HEK293 (cell line): ENCODE measurements around the gene GDAP1L1.

Experiments used
- CTCF ChIA-PET: fragments of 350-600 bp; formaldehyde crosslinking; extraction: SDS; loops from one replicate; lab custom pipeline; 2021; ENCODE audit warnings: antibody characterized with exemption; lab: Yijun Ruan, JAX
- POLR2A ChIA-PET: fragments of 300-600 bp; formaldehyde crosslinking; extraction: SDS; loops from one replicate; lab custom pipeline; 2020; ENCODE audit warnings: antibody characterized with exemption, inconsistent platforms; lab: Yijun Ruan, JAX
- H3K27ac ChIP-seq: fragments of 200-500 bp; sonication (Bioruptor generic); 2 replicates; pipeline ENCODE4 v1.5.1; 2014; ENCODE audit warnings: low read depth, low read length, control low read depth, inconsistent platforms; ENCODE audit errors: extremely low read depth
- H3K36me3 ChIP-seq, 2 experiments: fragments of 200-500 bp in 1 of 2; sonication (Bioruptor generic) in 1 of 2; 1 replicate in 1 of 2; 2 replicates in 1 of 2; pipeline ENCODE4 v1.5.1; 2014 to 2017; ENCODE audit warnings: inconsistent platforms in 2 of 2, low read length in 2 of 2; ENCODE audit not compliant: control insufficient read depth in 2 of 2, insufficient read depth in 1 of 2
- H3K4me1 ChIP-seq: fragments of 200-500 bp; sonication (Bioruptor generic); 2 replicates; pipeline ENCODE4 v1.5.1; 2014; ENCODE audit warnings: mild to moderate bottlenecking, low read length, inconsistent platforms; ENCODE audit not compliant: control insufficient read depth, insufficient read depth
- H3K4me3 ChIP-seq: 2 replicates; pipeline ENCODE4 v1.5.1; 2011; ENCODE audit warnings: low read depth, mild to moderate bottlenecking, control low read depth, low read length, moderate library complexity
- H3K9me3 ChIP-seq: fragments of 200-500 bp; sonication (Bioruptor generic); 2 replicates; pipeline ENCODE4 v1.5.1; 2014; ENCODE audit warnings: low read depth, low read length, inconsistent platforms; ENCODE audit not compliant: control insufficient read depth, insufficient read depth
- BCL11A ChIP-seq: fragments of 450-650 bp; formaldehyde crosslinking; IDR thresholded peaks from 2 replicates; pipeline ENCODE4 v1.5.1; 2016; ENCODE audit warnings: low read depth, missing biosample characterization, missing genetic modification characterization
- PRDM1 ChIP-seq: fragments of 450-650 bp; formaldehyde crosslinking; IDR thresholded peaks from 2 replicates; pipeline ENCODE4; 2016; ENCODE audit warnings: missing biosample characterization, missing genetic modification characterization
- PRDM10 ChIP-seq: fragments of 450-650 bp; formaldehyde crosslinking; IDR thresholded peaks from 2 replicates; pipeline ENCODE4 v1.5.1; 2016; ENCODE audit warnings: missing biosample characterization, missing genetic modification characterization
- ZBTB10 ChIP-seq: fragments of 450-650 bp; formaldehyde crosslinking; IDR thresholded peaks from 2 replicates; pipeline ENCODE4 v1.5.1; 2016; ENCODE audit warnings: missing biosample characterization, missing genetic modification characterization
- ZFP41 ChIP-seq: fragments of 450-650 bp; formaldehyde crosslinking; IDR thresholded peaks from 2 replicates; pipeline ENCODE4 v1.5.1; 2016; ENCODE audit warnings: missing biosample characterization, missing genetic modification characterization, borderline replicate concordance
- ZNF121 ChIP-seq: fragments of 450-650 bp; formaldehyde crosslinking; IDR thresholded peaks from 2 replicates; pipeline ENCODE4 v1.5.1; 2016; ENCODE audit warnings: missing biosample characterization, missing genetic modification characterization
- ZNF18 ChIP-seq: fragments of 450-650 bp; formaldehyde crosslinking; IDR thresholded peaks from 2 replicates; pipeline ENCODE4 v1.5.1; 2016; ENCODE audit warnings: missing biosample characterization, missing genetic modification characterization
- ZNF335 ChIP-seq: fragments of 450-650 bp; formaldehyde crosslinking; conservative IDR thresholded peaks from 2 replicates; pipeline ENCODE4 v1.5.1; 2016; ENCODE audit warnings: missing biosample characterization, missing genetic modification characterization
- ZNF366 ChIP-seq: fragments of 450-650 bp; formaldehyde crosslinking; conservative IDR thresholded peaks from 2 replicates; pipeline ENCODE4 v1.5.1; 2016; ENCODE audit warnings: missing biosample characterization, missing genetic modification characterization
- ZNF426 ChIP-seq: fragments of 450-650 bp; formaldehyde crosslinking; IDR thresholded peaks from 2 replicates; pipeline ENCODE4 v1.5.1; 2017; ENCODE audit warnings: missing biosample characterization, missing genetic modification characterization, mild to moderate bottlenecking, inconsistent platforms, moderate library complexity
- ZNF549 ChIP-seq: fragments of 450-650 bp; IDR thresholded peaks from 2 replicates; pipeline ENCODE4 v1.5.1; 2018; ENCODE audit warnings: missing biosample characterization, missing genetic modification characterization, mild to moderate bottlenecking, inconsistent platforms, moderate library complexity
- ZNF561 ChIP-seq: fragments of 450-650 bp; IDR thresholded peaks from 2 replicates; pipeline ENCODE4 v1.5.1; 2018; ENCODE audit warnings: missing biosample characterization, missing genetic modification characterization, borderline replicate concordance
- ZNF596 ChIP-seq: fragments of 450-650 bp; IDR thresholded peaks from 2 replicates; pipeline ENCODE4 v1.5.0; 2018; ENCODE audit warnings: missing biosample characterization, mild to moderate bottlenecking, missing genetic modification characterization, moderate library complexity
- ZNF692 ChIP-seq: fragments of 450-650 bp; formaldehyde crosslinking; IDR thresholded peaks from 2 replicates; pipeline ENCODE4 v1.5.1; 2016; ENCODE audit warnings: missing biosample characterization, missing genetic modification characterization
- ZNF701 ChIP-seq: fragments of 450-650 bp; formaldehyde crosslinking; IDR thresholded peaks from 2 replicates; pipeline ENCODE4 v1.5.1; 2016; ENCODE audit warnings: missing biosample characterization, missing genetic modification characterization

Gene GDAP1L1

GRCh38 chr20:44234566-44235317 is 12.4 kb upstream of the GDAP1L1 start:
- CTCF ChIA-PET: interaction anchor here (0.6 to 1.4 kb wide), 5 partner anchors 11 to 716 kb away, joined by 3 to 4 read pairs (median 3); no protein-coding TSS in a partner anchor
- H3K36me3 ChIP-seq: no peaks in the 10 kb centered on the region
- no peaks in the 10 kb centered on the region for H3K9me3 ChIP-seq
- no peaks in the 10 kb centered on the region for H3K4me1 ChIP-seq
- H3K27ac ChIP-seq: no peak overlapping the region
- H3K4me3 ChIP-seq: no peak overlapping the region
- POLR2A ChIA-PET: interaction anchor here (0.7 kb wide), 1 partner anchor 326 kb away, joined by 3 read pairs; no protein-coding TSS in a partner anchor
- TF ChIP-seq ZNF692: peak; percentile 11; the same call in 1 of the 2 replicates
- TF ChIP-seq ZNF426 (tag by site-specific recombination): no peak
- TF ChIP-seq ZNF549 (tag by site-specific recombination): no peak
- peak; percentile 88 for TF ChIP-seq PRDM10 (tag by site-specific recombination)
- no peak for TF ChIP-seq ZNF121 (tag by site-specific recombination)
- TF ChIP-seq ZBTB10 (tag by site-specific recombination): no peak
- peak; percentile 42; the same call in 1 of the 2 replicates for TF ChIP-seq ZNF596 (tag by site-specific recombination)
- no peak for TF ChIP-seq ZNF561 (tag by site-specific recombination)
- 0 out of 2 replicates have a peak, but pooled peaks have one; percentile 23 for TF ChIP-seq ZNF366 (tag by site-specific recombination)
- TF ChIP-seq ZFP41 (tag by site-specific recombination): no peak
- no peak for TF ChIP-seq BCL11A (tag by site-specific recombination)
- TF ChIP-seq ZNF335 (tag by site-specific recombination): 0 out of 2 replicates have a peak, but pooled peaks have one; percentile 17
- TF ChIP-seq ZNF701: no peak
- no peak for TF ChIP-seq ZNF18 (tag by site-specific recombination)
- TF ChIP-seq PRDM1 (tag by site-specific recombination): peak; percentile 37
